WERI-Rb-1 (cell line): Measurements from ENCODE around the gene BFSP1.

Experiments used
- DNase-seq: peaks from one replicate; pipeline ENCODE4 v3.0.0-alpha.2; 2020
- H3K27ac ChIP-seq: fragments of 250-450 bp; sonication (Bioruptor Pico); 2 replicates; pipeline ENCODE4 v1.5.1; 2020; ENCODE audit warnings: mild to moderate bottlenecking, moderate library complexity
- H3K27me3 ChIP-seq: fragments of 250-450 bp; sonication (Bioruptor Pico); 2 replicates; pipeline ENCODE4 v1.5.1; 2021; ENCODE audit warnings: mild to moderate bottlenecking, low read depth, moderate library complexity; ENCODE audit not compliant: insufficient read depth, severe bottlenecking
- H3K36me3 ChIP-seq: fragments of 250-450 bp; sonication (Bioruptor Pico); 2 replicates; pipeline ENCODE4 v1.5.1; 2020; ENCODE audit warnings: mild to moderate bottlenecking, moderate library complexity
- H3K4me3 ChIP-seq: 2 replicates; pipeline ENCODE4 v1.5.1; 2011; ENCODE audit warnings: low read depth, mild to moderate bottlenecking, control low read depth, low read length
- H3K9me3 ChIP-seq: fragments of 250-450 bp; sonication (Bioruptor Pico); 2 replicates; pipeline ENCODE4 v1.5.1; 2021; ENCODE audit warnings: mild to moderate bottlenecking, moderate library complexity; ENCODE audit not compliant: severe bottlenecking
- CTCF ChIP-seq: IDR thresholded peaks from 2 replicates; pipeline ENCODE4 v1.5.1; 2011; ENCODE audit warnings: low read depth, mild to moderate bottlenecking, control low read depth, inconsistent platforms, low read length

BFSP1 gene

DNA sequence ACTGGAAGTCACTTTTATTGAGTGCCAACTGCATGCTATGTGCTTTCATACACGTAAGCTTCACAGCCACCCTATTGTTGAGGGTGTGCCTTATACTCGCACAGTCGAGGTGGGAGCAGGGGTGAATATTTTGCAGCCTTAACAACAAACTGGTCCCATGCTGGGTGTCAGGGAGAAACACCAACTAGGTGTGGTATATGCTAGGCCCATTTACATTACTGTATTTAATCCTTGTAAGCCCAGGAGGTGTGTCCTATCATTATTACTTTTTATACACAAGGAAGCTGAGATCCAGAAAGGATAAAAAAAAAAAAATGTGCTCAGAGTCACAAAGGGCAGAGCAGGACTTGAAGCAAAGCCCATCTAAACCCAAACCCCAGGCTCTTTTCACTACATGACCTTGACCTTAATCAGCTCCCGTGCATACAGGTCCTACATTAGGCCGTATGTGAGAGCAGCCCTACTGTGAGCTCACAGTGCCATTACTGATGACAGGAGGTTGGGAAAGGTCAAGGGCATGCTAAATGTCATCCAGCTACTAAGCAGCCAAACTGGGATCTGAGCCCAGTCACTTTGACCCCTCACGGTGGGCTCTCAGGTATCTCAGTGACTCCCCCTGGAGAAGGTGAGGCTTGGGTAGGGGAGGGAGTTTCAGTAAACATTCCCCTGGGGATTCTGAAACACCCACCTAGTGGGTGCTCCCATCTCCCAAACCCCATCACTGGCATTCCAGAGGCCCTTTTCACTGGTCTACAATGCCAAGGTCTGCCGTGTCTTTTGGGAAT lies 61.7 kb downstream of the BFSP1 start:
- no peak for DNase-seq
- H3K9me3 ChIP-seq: no peaks in the 10 kb centered on the region
- H3K4me3 ChIP-seq: no peak overlapping the region
- H3K27me3 ChIP-seq: no peaks in the 10 kb centered on the region
- peaks cover 13% of the 10 kb centered on the region for H3K36me3 ChIP-seq
- H3K27ac ChIP-seq: no peak overlapping the region
- no peak for TF ChIP-seq CTCF

GRCh38 chr20:17468073-17468840 lies 62.9 kb downstream of the BFSP1 start:
- no peak overlapping the region for H3K27ac ChIP-seq
- H3K36me3 ChIP-seq: peaks cover 13% of the 10 kb centered on the region
- no peak for DNase-seq
- H3K9me3 ChIP-seq: no peaks in the 10 kb centered on the region
- H3K27me3 ChIP-seq: no peaks in the 10 kb centered on the region
- no peak for TF ChIP-seq CTCF
- H3K4me3 ChIP-seq: no peak overlapping the region

DNA sequence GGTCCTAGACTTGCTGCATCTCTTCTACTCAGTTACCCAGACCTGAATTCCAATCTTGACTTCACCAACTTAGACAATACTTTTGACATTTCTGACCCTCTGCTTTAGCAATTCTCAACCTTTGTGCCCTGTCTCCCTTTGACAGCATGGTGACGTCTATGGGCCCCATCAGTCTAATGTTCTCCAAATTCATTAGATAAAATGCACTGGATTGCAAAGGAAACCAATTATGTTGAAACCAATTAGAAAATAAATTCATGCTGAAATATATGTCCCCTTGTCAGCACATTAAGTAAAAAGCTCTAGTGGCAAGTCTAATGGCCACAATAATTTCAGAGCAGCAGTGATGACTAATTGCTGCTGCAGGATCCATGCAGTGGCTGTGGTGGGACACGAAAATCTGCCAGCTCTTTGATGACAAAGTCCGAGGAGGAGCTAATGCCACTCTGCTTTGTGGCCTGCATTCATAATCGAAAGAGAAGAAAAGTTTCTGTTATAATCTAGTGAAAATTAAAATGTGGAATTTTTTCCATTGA lies 64.0 kb downstream of the BFSP1 start:
- Histone ChIP-seq H3K36me3 (peaks cover 13% of the 10 kb centered on the region), H3K9me3 (no peaks in the 10 kb centered on the region), H3K27ac (no peak overlapping the region), H3K4me3 (no peak overlapping the region), H3K27me3 (no peaks in the 10 kb centered on the region)
- no peak for TF ChIP-seq CTCF
- no peak for DNase-seq

- Histone ChIP-seq H3K27me3 (no peaks in the 10 kb centered on the region), H3K27ac (no peak overlapping the region), H3K4me3 (no peak overlapping the region), H3K9me3 (no peaks in the 10 kb centered on the region), H3K36me3 (peaks cover 13% of the 10 kb centered on the region)
- no peak for TF ChIP-seq CTCF
- no peak for DNase-seq
These were observed 64.5 kb downstream of the BFSP1 start for GRCh38 chr20:17466641-17467040.

DNA sequence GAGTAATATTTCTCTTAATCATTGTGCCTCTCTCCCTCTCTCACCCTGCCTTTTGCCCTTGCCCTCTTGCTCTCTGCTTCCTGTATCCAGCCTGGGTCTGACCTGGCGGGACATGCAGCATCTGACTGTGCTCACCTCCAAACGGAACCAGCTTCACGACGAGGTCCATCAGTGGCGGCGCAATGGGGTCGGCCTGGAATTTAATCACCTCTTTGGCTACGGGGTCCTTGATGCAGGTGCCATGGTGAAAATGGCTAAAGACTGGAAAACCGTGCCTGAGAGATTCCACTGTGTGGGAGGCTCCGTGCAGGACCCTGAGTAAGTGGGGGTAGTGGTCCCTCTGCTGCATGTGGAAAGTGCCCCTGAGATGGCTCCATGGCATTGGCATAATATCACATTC lies 65.9 kb downstream of the BFSP1 start:
- TF ChIP-seq CTCF: no peak
- DNase-seq: no peak
- H3K27ac ChIP-seq: no peak overlapping the region
- H3K36me3 ChIP-seq: peaks cover 15% of the 10 kb centered on the region
- H3K4me3 ChIP-seq: no peak overlapping the region
- no peaks in the 10 kb centered on the region for H3K9me3 ChIP-seq
- no peaks in the 10 kb centered on the region for H3K27me3 ChIP-seq
